GM19395 (cell line): Measurements from ENCODE around the gene ATP9B.
A peak's percentile ranks its signal among the peaks of the same experiment; 100 is the strongest.
"Not testable (repeated sequence)": the region's sequence is repeated elsewhere in the genome, so short reads cannot be mapped to it uniquely, and the experiment has no call there.

ENCODE experiments used
- ATAC-seq: cut with Tn5 transposase; IDR thresholded peaks from one replicate; pipeline ENCODE4 v1.9.1; 2021; ENCODE audit warnings: mild to moderate bottlenecking, moderate library complexity; ENCODE audit not compliant: unreplicated experiment

The ATP9B gene

DNA sequence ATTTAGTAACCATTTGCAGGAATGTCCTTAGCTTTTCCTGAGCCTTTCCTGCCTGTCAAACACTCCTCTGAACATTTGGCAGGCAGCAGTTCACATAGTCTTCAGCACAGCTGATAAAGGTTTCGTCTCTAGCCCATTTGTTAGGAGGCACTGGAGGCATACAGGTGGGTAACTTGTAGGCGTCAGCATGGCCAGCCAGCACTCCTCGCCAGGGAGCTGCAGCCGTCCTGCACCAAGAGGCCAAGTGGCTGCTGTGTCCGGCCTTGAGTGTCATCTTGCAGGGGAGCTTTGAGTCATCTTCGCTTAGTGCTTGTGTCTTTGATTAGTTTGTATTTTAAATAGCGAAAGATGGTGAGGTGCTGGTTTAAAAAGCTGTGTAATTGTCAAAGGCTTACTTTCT is 206.3 kb downstream of the ATP9B start:
- ATAC-seq: peak; percentile 33

DNA sequence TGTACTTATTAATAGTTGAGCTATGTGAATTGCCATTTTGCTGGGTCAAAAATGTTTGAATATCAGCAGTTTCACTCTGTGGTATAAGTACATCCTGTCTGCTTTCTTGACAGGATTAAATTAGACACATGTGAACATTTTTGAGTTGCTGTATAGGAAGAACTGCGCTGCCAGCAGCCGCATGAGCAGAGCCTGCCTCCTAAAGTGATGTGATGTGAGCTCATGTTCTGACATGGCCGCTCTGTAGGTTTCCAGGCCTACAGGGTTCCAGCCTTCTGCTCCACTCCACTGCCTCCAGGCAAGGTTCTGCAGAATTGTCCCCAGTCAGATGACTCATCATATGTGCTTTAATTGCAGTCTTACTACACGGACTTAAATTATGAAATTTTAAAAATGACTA is 206.8 kb downstream of the ATP9B start:
- ATAC-seq: peak; percentile 94

DNA sequence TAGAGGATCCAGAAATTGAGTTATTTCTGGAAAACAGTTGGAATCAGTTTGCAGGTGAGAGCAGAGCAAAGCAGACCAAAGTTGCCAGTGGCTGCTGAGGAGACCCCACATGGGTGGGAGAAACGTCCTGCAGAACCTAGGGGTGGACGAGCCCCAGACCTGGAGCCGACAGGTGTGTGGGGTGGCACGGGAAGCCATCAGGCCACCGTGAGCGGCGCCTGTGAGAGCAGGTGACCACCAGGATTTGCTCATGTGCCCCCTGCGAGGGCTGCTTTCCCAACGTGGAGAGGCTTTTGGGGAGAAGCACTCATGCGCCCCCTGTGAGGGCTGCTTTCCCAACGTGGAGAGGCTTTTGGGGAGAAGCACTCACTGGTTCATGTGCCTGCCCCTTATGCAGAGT is 209.7 kb downstream of the ATP9B start:
- no peak for ATAC-seq

DNA sequence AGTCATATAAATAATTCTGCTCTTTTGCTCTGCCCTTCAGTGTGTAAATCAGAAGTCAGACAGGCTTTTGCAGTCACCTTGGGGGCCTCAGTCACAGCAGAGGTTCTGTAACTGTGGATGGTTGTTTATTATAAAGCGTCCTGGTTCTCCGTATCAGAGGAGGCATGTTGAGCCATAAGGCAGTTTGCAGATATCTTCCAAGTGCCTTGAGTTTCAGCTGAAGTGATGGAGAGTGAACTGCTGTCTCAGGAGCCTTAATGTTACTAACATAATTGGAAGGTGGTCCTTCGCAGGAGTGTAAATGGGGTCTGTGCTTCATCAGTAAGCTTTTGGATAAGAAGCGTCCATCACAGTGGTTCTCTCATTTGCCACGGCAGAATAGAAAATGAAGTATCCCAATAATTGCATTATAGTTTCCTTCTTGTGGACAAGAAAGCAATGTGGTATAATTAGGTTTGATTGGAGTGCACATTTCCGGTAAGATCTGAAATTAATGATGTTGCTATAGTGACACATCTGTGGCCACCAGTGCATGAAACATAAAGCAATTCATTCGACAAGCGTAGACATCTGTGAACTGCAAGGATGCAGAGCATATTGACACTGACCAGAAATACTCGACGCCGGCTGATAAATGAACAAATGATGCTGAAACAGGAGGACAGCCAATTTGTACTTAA is 214.1 kb downstream of the ATP9B start:
- no peak for ATAC-seq

DNA sequence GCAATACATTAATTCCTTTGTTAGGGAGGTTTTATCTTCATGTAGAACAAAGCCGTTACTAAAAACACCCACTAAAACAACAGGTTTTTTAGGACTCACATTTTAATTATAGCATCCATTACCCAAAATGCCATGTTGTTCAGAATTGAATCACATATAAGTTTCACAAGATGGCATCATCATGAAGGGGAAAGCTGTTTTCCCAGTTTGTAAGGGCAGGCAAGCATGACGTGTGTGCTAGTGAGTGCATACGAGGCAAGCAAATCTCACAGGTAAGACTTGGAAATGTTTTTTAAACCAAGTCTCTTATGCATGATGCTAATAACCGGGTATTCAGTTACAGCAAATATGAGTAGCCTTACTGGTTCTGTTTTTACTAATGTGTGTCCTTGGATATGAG is 214.7 kb downstream of the ATP9B start:
- ATAC-seq: no peak

DNA sequence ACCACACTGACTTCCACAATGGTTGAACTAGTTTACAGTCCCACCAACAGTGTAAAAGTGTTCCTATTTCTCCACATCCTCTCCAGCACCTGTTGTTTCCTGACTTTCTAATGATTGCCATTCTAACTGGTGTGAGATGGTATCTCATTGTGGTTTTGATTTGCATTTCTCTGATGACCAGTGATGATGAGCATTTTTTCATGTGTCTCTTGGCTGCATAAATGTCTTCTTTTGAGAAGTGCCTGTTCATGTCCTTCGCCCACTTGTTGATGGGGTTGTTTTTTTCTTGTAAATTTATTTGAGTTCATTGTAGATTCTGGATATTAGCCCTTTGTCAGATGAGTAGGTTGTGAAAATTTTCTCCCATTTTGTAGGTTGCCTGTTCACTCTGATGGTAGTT is 216.0 kb downstream of the ATP9B start:
- not testable (repeated sequence) for ATAC-seq

DNA sequence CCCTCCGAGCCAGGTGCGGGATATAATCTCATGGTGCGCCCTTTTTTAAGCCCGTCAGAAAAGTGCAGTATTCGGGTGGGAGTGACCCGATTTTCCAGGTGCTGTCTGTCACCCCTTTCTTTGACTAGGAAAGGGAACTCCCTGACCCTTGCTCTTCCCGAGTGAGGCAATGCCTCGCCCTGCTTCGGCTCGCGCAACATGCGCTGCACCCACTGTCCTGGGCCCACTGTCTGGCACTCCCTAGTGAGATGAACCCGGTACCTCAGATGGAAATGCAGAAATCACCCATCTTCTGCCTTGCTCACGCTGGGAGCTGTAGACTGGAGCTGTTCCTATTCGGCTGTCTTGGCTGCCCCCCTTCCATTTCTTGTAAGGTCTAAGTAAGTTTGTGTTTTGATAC is 221.2 kb downstream of the ATP9B start:
- ATAC-seq: not testable (repeated sequence)

DNA sequence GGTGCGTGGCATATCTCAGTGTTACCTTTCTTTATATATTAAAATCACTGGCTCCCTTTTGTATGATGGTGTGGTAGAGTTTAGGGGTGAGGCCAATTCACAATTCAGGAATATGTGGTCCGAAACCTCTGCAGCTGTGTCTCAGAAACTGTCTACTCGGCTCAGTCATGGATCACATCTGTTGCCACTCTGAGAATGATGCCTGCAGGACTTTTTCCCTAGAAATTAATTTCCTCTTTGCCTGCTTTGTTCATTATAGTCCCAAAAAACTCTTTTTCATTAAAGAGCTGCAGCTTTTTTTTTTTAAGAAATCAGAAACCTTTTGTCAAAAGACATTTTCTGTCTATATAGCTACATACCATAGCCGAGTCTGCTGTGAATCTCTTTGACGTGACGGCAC is 221.7 kb downstream of the ATP9B start:
- ATAC-seq: no peak

DNA sequence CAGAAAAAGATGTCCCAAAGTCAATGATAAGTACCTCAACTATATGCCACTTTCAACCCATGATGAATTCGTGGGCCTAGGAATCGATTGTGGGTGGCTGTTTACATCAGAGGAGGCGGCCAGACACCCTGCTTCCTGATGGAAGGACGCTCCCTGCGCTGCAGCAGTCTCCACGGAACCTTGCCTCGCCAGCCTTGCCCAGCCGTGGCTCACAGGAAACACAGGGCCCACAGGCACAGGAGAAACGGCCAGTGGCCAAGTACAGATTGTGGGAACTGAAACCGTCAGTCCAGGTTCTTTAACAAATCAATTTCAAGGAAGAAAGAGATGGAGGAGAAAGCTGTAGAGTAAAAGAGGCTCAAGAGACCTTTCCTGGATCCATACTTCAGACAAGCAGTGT is 225.0 kb downstream of the ATP9B start:
- ATAC-seq: no peak

DNA sequence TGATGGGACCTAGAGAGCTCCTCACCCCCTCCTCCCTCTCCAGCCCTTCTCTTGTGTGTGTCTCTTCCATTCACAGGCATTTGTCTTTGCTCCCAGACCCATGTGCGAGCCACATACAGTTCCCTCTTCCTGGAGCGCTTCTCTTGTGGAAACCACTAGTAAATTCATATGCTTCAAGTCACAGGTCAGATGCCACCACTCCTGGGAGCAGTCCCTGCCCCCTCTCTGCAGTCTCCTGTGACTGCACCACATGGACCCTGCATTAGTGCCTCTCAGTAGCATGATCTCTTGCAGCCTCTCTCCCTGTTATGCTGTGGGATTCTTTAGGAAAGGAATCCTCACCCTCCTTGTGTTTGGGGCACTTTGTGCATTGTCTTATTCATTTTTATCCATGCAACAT is 230.1 kb downstream of the ATP9B start:
- no peak for ATAC-seq

DNA sequence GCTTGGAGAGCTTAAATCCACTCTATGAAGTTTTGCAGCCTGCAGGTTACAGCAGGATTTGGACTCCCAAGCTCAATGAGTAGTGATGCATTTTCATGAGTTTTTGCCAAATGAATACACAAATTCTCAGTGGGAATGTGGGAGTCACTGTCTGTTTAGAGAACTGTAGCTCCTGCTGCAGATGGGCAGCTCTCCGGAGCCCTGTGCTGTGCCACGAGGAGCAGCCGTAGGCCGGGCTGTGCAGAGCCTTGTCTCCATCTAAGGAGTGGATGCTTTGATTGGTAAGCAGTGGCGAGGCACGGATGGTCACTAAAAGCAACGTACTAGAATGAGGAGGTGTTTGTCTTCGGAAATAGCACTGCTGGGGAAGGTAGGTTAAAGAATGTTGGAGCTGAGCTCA is 230.5 kb downstream of the ATP9B start:
- ATAC-seq: no peak

DNA sequence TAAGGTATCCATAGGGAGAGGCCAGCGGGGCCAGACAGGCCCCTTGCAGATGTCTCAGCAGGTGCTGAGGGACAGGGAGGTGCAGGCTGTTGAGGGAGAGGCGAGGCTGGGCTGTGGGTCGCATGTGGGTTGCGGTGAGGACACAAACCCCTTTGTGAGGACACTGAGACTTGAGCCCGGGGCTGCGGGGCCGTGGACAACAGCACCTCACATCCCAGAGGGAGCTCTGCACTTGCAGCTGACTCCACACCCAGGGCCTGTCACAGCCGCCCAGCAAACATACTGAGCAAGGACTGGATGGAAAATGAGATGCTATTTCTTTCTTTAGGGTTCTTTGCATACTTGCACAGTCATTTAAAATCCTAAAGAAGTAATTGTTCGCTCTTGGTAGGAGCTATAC is 231.2 kb downstream of the ATP9B start:
- no peak for ATAC-seq

DNA sequence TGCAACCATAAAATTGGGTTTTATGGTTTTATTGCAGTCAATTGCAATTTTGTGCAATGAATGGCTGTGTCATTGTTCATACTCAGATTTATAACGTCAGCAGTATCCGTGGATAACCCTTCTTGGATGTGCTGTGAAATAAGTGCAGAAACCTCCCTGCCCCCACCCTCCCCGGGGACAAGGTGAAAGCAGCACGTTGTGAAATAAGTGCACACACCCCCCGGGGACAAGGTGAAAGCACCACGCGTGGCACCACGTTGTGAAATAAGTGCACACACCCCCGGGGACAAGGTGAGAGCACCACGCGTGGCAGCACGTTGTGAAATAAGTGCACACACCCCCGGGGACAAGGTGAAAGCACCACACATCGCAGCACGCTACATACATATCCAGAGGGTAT is 232.9 kb downstream of the ATP9B start:
- no peak for ATAC-seq

DNA sequence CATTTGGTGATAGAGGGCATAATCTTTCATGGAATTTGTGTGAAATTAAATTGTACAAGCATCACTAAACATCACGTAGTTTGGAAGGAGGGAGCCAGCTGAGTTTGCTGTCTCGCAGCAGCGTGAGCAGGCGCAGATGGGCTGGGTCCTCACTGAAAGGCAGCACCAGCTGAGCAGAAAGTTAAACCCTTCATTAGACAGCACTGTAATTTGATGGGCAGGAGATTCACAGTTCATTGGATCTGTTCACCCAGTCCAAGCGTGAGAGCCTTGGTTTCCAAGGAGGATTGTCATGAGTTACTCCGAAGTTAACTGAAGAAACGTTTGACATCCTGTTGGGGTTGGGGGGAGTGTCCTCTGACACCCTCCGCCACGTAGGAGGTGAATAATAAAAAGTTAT is 236.7 kb downstream of the ATP9B start:
- no peak for ATAC-seq

DNA sequence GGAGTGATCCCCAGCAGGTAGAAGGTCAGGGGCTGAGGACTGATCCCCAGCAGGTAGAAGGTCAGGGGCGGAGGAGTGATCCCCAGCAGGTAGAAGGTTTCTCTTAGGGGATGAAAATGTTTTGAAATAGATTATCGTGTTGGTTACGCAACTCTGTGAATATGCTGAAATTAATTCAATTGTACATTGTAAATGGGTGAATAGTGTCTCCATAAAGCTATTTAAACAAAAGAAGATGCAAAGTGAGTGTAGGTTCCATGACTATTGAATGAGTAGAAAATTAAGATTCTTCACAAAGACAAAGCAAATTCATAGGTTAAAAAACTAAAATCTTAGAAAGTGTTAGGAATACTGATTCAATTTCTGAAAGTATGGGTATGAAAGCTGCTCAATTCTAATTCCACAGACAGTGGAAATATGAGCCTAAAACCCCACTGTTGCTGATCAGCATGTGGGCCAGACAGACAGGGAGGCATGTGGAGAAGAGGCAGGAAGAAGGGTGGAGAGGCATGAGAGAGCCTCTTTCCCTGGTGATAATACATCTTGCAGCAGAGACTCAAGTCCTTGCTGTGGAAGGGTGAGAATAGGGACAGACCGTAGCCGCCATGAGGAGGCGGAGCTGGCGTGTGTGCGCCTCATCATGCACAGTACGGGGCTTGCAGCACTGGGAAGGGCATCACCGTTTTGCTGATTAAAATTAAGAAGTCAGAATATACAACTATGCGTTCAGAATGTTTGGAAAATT is 240.6 kb downstream of the ATP9B start:
- ATAC-seq: no peak

DNA sequence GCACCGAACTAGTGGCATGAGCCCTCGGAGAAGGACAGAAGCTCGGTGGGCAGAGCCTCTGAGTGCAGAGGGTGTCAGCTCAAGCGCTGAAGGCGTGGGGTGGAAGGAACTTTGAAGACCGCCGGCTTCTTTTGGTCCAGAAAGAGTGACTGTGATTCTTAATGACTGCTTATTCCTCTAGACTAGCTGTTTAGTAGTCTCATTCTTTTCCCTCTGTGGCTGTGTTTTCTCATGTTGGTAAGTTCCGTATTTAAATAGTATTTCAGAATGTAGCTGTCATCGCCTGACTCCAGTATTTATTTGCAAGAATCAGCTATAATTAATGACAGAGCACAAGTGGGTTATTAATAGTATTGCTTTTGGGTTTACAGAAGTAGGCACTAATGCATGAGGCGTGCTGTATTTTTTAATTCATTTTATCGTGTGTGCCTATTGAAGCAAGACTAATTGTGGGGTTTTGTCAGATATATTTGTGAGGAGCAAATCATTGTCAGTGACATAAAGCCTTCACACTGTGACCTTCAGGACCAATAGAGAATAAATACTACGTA is 245.7 kb downstream of the ATP9B start:
- no peak for ATAC-seq

DNA sequence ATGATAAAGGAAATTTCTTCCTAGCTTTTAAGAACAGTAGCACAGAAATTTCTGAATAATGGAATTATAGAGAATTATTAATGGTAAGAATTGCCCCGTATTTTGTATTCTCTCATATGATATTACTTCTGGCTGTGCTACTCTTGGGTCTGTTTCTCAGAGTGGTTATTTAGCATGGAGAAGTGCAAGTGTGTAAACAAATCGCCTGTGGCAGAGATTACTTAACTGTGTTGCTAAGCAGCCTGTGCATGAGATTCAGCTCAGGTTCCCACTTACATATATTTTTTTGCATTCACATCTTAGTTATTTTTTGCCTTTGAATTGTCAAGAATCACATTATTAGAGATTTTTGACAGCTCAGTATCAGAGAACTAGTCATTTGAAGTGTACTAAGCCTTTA is 246.4 kb downstream of the ATP9B start:
- ATAC-seq: no peak

DNA sequence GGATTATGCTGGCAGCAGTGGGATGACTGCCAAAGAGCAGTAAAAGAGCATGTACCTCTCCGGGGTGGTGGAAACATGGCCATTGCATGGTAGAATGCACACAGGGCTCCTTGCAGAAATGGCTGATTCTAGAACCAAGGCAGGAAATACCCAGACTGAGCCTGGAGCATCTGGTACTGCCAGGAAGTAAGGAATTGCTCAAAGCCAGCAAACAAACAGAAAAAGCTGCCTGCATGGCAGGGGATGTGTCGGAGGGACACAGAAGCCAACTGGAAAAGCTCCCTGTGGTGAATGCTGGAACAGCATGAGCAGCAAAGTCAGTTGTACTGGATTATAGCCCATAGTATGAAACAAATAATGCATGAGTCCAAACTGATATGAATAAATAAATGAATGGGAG is 248.5 kb downstream of the ATP9B start:
- ATAC-seq: no peak

DNA sequence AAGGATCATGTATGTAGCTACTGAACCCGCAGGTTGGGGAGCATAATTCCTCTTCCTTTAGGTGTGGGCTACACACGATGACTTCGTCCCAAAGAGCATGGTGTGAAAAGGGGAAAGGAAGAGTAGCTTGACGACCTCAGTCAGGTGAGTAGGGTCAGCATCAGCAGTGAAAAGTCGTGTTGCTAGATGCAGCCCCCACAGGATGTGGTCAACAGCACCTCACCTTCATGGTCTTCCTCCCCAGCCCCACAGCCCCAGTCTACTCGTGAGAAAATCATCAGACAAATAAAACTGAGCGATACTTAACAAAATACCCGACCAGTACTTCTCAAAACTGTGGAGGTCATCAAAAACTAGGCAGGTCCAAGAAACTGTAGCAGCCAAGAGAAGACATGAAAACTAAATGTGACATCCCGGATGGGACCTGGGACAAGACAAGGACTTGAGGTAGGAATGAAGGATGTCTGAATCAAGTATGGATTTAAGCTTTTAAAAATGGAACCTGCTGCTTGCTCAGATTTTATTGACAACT is 249.0 kb downstream of the ATP9B start:
- ATAC-seq: no peak

DNA sequence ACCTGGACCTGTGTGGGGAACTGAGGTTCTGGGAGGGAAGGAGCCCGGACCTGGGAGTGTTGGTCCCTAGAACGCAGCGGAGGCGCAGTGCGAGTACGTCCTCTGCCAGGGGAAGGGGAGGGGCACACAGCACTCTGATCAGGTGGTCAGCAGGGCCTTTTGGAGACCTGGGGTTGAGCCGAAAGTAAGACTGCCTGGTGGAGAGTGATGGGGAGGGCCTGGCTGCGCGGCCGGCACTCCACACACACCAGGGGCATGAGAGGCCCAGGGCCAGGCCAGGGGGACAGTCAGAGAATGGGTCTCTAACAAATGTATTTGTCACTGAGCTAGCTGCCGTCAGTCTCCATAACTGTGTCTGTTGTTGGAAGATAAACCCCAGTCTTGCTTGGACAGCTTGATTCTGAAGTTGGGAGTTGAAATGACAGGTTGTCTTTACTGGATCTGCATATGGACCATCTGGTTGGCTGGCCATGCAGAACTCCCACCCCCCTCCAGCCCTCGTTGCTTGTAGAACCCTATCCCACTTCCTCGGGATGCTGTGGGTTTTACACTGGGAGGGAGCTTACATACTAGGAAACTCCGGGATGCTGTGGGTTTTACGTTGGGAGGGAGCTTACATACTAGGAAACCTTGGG is 251.1 kb downstream of the ATP9B start:
- ATAC-seq: no peak

DNA sequence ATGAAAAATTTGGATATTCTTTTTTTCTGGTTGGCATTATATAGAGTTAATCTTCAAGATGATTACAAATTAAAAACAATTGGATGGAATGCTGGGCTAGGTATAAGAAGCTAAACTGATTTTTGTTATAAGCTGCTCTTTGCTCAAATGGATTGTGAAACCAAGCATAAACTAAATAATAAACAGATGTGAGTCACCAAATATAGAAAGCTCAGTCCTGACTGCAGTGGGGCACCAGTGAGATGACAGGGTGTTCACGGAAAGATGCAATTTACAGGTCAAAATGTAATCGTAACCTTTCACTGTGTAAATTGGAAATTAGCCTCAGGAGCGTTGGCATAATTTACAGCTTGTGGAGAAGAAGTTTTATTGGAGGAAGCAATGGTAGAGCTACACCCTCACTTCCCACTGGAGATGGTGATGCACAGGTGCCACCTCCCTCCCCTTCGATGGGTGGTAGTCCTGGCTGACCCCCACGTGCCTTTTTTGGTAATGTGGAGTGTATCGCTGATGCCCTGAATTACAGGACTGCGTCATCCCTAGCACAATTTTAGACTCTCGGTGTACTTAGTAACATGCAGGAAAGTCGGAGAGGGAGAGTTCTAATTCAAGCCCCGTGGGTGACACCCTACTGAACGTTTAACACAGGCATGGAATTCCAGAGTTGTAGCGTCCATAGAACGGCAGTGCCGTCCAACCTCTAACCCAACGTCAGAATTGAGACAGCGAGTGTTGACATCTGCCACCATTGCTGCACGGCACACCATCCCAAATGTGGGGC is 252.6 kb downstream of the ATP9B start:
- ATAC-seq: no peak
